ENCODE results near the gene APC.
A peak's percentile ranks its signal among the peaks of the same experiment; 100 is the strongest.

Gene APC

DNA sequence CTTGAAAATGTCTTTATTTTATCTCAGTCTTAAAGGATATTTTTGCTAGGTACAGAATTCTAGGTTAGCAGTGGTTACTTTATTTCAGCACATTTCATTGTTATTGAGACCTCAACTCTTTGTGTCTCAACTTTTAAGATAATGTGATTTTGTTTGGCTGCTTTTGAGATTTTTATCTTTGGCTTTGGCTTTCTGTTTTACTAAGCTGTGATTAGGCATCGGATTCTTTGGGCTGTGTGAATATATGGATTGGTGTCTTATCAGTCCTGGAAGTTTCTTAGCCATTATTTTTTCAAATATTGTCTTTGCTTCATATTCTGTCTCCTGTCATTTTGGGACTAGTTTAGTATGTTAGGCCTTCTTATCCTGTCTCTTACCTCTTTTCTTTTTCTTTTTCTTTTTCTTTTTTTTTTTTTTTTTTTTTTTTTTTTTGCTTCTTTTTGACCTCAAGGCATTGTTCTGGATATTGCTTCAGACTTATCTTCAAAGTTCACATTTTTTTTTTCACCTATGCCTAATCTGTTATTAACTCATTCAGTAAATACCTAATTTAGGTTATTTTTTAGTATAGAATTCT is 20.1 kb upstream of the APC start:
- DNase-seq: no peak

DNA sequence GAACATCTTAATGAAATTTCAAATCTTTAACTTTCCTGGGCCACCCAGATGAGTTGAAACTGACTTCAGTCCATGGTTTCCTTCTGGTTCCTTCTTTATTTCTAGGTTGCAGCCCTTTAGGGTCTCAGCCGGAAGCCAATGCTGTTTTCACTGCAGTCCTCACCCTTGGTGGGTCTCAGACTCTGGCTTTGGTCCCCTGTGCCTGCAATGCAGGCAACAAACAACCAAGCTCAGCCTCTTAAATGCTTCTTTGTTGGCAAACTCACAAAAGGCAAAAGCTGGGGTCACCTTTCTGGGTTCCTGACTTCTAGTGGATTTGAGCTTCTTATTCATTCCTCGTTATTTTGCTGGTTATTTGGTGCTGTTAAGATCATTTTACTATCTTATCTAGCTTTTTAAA is 19.3 kb upstream of the APC start:
- no peak for DNase-seq

DNA sequence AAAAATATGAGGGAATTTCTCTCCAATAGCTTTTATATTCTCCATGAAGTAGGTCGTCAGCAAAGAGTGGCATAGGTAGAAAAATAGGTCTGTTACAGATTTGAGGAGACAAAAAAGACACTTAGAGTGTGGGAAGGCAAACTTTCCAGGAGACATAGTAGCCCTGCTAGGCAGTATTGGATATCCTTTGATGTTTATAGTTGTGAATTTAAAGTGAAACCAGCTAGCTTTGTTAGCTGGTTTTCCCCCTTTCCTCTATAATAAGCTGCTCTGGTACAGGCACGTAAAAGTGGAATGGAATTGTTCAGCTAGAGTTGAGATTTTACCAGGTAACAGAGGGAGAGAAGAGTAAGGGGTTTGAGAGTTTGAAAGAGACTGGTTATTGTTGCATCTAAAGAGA is 17.1 kb upstream of the APC start:
- no peak for DNase-seq

DNA sequence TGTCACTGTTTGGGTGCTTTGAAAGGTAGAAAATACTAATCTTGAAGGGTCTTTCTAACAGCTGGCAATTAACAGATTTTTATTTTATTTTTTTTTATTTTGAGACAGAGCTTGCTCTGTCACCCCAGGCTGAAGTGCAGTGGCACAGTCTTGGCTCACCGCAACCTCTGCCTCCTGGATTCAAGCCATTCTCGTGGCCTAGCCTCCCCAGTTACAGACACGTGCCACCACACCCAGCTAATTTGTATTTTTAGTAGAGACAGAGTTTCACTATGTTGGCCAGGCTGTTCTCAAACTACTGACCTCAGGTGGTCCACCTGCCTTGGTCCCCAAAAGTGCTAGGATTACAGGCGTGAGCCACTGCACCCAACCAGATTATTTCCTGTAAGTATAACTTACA is 12.8 kb upstream of the APC start:
- DNase-seq: no peak

DNA sequence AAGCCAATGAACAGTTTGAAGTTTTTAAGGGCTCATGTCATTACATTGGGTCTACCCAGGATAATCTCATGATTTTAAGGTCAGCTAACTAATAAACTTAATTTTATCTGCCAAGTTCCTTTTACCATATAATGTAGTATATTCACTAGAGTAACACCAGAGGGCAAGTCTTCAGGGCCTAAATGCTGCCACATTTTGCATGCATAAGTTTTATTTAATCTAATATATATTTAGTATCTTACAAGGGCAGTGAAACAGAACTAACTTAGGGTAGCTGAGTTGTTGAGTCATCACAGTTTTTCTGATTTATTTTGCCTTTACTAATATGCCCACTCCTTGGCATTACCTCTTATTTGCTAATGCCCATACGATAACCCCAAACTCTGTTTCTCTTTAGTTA is 8.1 kb upstream of the APC start:
- DNase-seq: no peak

DNA sequence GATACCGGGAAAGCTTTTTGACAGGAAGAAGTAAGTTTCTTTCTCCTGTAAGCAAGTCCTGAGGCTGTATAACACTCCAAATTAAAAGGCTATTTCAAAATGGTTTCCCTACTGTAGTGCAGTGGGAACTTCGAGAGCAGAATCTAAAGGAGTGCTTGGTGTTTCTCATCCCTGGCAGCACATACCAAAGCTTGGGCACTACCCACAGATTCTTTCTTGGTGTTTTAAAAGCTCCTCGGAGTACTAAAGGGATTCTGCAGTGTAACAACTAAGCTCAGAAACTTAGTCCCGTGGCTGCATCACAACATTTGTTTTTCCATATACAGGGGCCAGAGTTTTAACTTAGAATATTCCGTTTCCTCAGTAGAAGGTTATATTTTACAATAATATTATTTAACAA is 5.6 kb upstream of the APC start:
- DNase-seq: no peak

DNA sequence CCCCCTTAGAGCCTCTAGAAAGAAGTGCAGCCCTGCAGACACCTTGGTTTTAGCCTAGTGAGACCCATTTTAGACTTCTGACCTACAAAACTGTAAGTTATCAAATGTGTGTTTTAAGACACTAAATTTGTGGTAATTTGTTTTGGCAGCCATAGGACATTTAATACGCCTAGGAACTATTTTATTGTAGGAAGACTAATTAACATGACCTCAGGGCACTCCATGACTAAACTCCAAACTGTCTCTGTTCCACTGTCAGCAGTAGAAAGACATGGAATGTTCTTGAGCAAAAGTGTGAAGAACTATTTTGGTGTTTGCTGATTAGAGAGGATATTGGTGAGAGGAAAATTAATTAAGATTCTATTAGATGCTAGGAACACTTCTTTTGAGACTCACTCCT is 4.1 kb upstream of the APC start:
- no peak for DNase-seq

DNA sequence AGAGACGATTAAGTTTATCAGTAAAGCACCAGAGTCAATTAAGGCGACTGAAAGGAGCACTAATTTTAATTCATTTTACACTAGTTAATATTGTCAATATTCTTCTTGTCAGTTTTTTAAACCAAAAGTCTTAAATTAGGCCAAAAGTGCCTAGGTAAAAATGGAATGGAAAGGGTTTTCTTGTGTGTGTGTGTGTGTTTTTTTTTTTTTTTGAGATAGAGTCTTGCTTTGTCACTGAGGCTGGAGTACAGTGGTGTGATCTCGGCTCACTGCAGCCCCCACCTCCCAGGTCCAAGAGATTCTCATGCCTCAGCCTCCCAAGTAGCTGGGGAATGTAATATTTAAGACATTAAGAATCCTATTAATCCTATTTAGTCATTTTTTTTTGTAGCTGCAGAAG is 3.1 kb upstream of the APC start:
- DNase-seq: no peak

DNA sequence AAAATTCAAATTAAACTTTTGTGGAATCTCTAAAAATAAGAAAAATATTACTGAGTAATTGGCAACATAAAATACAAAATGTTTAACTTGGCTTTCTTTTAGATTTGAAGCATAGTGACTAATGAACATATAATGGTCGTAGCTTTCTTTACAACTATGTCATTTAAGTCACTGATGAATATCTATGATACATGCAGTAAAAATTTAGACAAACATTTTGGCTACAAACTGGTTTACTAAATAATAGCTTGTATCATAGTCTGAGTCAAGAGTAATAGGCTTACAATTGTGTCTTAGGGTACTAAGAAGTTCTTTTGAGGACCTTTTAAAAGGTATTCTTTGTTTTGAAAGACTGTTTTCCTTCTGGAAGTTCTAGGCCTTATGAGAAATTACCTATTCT is 2.0 kb upstream of the APC start:
- no peak for DNase-seq

DNA sequence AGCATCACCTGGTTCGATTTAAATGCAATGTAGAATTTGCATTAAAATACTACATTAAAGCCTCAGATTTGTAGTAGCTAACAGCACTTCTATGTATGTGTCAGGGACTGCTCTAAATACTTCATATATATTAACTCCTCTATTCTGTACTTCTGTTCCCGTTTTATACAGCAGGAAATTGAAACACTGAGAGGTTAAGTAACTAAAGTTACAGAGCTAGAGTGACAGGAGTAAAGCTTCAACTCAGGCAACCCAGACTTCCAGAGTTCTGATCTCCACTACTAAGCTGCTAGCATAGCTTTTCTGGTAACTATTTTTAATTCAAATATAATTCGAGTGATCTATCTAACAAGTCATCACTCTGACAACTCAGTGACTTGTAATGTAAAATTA is 619 bp upstream of the APC start:
- no peak for DNase-seq

DNA sequence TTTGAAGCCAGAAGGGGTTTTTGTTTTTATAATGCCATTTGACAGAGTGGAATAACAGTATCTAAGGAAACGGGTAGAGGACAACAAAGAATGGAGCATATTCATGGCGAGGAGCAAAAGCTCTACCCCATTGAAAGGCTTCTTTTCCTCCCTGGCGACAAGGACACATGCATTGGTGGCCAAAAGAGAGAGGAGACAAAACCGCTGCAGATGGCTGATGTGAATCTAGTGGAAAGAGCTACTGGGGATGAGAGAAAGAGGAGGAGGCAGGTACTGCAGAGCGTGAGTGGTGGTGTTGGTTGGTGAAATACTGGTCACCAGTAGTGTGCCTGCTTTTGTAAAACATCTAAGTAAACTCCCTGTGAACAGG is 491 bp downstream of the APC start:
- peak; percentile 32 for DNase-seq

DNA sequence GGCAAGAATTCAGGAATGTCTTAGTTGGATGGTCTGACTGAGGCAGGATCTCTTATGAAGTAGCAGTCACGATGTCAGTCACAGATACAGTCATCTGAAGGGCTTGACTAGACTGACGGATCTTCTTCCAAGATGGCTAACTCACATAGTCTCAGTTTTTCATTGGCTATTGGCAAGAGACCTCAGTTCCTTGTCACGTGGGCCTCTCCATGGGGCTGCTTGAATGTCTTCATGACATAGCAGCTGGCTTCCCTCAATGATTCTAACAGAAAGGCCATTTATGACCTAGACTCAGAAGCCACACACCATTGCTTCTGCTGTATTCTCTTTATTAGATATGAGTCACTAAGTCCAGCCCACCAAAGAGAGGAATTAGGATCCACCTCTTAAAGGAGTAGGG is 4.7 kb downstream of the APC start:
- DNase-seq: no peak

DNA sequence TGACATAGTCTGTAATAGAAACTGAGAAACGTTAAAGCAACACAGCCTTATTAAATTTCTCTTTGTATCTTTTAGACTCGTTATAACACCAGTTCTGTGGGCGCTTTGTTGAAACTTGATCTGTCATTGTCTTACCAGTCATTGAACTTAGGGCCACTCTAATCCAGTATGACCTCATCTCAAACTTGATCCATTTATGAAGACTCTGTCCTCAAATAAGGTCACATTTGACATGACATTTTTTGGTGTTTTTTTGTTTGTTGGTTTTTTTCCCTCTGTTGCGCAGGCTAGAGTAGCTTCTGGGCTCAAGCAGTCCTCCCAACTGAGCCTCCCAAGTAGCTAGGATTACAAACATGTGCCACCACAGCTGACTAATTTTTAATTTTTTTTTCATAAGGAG is 5.9 kb downstream of the APC start:
- DNase-seq: no peak

DNA sequence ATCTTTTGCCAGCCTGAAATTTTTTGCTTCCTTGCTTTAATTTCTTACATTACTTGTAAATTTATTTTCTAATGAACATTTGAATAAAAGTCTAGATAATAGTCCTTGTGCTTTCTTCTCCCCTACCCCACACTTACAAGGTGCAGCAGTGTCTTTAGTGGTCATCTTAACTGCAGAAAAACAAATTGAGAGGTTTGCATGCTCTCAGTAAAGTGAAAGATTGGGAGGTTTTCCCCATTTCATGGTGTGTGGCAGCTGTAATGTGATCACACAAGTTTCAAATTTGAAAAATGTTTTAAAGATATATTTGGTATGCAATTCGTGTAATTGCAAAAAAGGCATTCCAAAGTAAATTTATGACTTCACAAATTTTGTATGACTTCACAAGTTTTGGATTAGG is 14.7 kb downstream of the APC start:
- no peak for DNase-seq

DNA sequence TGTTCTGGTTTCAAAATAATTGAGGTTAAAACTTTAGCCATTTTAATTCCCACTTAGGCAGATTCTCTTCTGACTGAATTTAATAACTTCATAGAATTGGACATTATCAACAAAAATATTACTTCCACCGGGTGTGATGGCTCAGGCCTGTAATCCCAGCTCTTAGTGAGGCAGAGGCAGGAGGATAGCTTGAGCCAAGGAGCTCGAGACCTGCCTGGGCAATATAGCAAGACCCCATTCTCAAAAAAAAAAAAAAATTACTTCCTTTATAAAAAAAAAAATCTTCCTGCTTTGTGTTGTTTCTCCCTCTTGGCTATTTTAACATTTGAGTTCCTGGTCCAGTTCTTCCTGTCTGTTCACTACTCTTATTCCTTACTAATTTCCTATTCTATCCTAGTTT is 18.0 kb downstream of the APC start:
- DNase-seq: no peak

DNA sequence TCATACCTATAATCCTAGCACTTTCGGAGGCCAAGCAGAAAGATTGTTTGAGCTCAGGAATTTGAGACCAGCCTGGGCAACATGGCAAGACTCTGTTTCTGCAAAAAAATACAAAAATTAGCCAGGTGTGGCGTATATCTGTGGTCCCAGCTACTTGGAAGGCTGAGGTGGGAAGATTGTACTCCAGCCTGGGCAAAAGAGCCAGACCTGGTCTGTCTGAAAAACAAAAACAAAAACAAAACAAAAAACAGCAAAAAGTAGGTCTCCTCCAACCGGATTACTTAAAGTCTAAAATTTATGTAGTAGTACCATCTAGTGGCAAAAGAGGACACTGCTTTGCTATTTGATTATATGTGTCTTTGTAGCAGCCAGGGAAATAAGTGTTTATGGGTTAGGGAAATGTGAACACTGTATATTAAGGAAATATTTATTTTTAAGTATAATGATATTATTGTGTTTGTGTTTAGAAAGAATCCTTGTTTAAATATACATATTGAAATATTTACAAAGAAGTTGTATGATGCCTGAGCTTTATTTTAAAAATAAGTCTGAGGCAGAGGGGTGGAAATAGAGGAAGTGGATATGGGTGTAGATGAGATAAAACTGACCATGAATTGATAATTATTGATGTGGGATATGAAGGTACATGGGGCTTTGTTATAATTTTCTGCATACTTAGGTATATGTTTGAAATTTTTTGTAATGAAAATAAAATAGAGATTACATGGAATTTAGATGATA is 20.0 kb downstream of the APC start:
- DNase-seq: peak; percentile 65

DNA sequence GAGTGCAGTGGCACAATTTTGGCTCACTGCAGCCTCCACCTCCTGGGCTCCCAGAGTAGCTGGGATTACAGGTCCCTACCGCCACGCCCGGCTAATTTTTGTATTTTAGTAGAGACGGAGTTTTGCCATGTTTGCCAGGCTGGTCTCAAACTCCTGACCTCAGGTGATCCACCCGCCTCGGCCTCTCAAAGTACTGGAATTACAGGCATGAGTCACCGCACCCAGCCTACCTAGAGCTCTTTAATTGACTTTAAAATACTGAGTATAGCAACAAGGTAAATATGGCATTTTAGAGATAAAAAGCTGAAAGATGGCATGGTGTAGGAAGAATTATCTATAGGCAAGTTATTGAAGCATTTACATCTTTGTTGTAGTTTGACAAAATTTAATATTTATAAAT is 21.0 kb downstream of the APC start:
- DNase-seq: no peak

DNA sequence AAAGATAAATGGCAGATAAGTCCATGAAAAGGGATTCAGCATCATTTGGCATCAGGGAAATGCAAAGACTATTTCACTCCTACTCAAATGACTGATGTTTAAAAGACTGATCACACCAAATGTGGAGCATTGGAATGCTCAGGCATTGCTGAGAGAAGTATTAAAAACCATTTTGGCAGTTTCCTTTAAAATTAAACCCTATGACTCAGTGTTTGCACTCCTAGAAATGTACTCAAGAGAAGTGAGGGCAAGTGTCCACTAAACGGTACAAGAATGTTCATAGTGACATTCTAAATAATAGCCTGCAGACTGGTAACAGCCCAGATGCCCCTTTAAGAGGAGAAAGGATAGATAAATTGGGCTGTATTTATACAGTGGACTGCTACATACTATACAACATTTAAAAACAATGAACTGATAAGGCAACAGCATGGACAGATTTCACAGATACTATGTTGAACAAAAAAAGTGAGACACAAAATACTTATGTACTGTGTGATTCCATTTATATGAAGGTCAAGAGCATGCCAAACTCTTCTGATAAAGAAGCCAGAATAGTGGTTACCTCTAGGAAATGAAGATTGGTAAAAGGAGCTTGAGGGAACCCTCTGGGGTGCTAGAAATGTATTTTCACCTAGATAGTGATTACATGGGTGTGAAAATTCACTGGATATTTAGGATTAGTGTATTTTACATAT is 24.6 kb downstream of the APC start:
- DNase-seq: no peak

DNA sequence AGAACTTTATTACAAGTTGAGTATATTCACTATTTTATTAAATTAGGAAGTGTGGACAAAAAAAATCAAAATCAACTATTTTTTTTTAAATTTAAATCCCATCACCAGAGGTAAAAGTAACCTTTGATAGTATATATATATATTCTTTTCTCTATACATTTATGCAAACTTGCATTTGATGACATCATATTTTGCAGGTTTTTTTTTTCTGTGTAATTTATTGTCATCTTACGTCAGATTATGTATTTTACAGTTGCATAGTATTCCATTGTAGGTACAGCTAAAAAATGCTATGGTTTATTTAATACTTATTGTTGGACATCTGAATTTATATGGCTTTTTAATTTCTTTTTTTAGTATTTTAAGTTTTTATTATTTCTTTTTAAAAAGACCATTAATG is 25.5 kb downstream of the APC start:
- DNase-seq: no peak

DNA sequence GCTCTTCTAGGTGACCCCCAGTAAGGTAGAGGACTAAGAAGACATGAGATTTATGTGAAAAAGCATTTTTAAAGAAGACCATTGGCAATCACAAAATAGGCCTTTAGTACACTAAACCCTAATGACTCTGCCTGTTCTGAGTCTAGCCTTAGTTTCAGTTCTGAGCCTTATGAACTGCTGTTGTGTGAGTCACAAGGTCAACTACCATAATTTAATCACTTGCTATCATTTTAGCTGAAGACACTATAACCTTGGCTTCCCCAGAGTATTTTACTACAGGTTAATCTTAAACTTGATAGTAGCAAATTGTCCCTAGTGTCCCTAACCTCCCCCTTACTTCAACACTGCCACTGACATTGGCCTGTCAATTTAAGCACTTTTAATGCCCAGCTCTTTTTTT is 34.4 kb downstream of the APC start:
- DNase-seq: no peak

DNA sequence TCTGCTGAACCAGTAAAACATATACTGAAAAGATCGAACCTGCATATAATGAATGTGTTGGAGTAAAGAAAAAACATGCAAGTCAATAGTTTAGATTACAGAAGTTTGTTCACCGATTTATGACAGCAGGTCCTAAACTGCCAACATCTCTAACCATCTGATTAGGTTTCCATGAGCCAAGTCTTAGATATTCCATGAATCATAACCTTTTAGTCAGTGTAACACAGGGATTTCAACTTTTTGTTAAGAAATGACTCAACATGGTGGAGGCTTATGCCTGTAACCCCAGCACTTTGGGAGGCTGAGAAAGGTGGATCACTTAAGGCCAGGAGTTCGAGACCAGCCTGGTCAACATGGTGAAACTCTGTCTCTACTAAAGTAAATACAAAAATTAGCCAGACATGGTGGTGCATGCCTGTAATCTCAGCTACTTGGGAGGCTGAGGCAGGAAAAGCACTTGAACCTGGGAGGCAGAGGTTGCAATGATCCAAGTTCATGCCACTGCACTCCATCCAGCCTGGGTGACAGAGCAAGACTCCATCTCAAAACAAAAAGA is 38.7 kb downstream of the APC start:
- no peak for DNase-seq

DNA sequence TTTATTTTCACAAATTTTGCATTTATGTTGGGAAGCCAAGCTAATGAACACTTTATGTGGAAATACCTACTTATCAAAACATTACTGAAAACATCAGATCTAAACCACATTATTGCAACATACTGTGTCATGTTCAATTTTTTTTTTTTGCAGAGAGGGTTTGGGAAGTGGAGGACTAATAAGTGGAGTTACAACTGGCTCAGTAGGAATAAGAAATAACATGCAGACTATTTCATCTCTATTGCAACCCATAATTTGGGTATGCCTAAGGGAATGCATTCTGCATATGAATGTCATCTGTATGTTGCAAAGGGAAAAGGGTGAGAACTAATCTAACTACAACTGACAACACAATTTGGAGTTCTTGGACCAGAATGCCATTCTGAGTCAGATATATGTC is 41.8 kb downstream of the APC start:
- no peak for DNase-seq

DNA sequence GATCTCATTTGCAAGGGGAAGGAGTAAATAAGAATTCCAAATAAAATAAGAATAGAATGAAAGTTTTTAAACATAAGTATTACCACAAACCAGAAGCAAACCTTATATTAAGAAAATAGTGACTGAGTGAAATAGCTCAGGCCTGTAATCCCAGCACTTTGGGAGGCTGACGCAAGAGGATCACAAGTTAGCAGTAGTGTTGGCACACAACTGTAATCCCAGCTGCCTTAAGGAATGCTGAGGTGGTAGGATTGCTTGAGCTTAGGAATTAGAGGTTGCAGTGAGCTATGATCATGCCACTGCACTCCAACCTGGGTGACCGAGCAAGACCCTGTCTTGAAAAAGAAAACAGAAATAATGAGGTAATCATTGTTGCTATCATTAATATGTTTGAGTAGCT is 47.0 kb downstream of the APC start:
- DNase-seq: no peak

DNA sequence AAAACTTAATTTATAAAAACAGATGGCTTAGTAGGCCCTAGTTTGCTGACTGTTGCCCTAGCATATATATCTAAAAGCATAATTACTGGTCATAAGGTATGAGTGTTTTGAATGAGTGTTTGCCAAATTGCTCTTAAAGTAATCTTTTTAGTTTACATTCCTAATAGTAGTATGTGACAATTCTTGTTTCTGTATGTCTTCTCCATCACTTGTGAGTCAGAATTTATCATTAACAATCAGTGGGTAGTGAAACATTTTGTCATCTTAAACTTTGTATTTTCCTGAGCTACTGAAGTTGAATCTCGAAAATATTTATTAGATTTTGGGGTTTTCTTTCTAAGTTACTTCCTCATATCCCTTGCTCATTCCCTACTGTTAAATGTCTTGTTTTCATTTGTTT is 49.6 kb downstream of the APC start:
- DNase-seq: no peak

DNA sequence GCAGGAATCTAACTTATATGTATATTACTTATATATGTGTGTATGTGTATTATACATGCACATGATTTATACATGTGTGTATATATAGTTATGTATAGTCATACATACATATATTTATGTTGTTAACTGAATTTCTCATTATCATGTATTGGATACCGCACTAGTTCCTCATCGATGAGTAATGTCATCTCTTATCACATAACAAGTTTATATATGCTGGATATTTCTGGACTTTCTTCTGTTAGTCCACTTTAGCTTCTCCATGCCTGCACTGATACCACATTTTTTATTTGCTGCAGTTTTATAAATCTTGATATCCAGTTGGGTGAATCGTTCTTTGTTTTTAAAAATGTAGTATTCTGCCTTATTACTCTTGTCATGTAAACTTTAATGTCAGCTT is 50.2 kb downstream of the APC start:
- no peak for DNase-seq
